D721Med (cell line): ENCODE data around the gene DYNC1H1.
"Not testable (repeated sequence)": the region's sequence is repeated elsewhere in the genome, so short reads cannot be mapped to it uniquely, and the experiment has no call there.

Source experiments
- DNase-seq: peaks from one replicate; pipeline ENCODE4 v3.0.0; 2011; ENCODE audit warnings: low spot score; ENCODE audit not compliant: insufficient read length
- FAIRE-seq: peaks from 2 replicates; lab custom pipeline; 2011; peaks lifted over from hg19 to GRCh38; lab: Jason Lieb, UNC
- CTCF ChIP-seq: IDR thresholded peaks from 2 replicates; pipeline ENCODE4 v1.5.1; 2012; ENCODE audit warnings: mild to moderate bottlenecking, control low read depth; ENCODE audit not compliant: insufficient read depth; ENCODE audit errors: missing control alignments

Gene DYNC1H1

GRCh38 chr14:102077382-102077709, 113.0 kb downstream of the DYNC1H1 start:
- FAIRE-seq, result no peak
- DNase-seq, result no peak
- TF ChIP-seq CTCF, result no peak

DNA sequence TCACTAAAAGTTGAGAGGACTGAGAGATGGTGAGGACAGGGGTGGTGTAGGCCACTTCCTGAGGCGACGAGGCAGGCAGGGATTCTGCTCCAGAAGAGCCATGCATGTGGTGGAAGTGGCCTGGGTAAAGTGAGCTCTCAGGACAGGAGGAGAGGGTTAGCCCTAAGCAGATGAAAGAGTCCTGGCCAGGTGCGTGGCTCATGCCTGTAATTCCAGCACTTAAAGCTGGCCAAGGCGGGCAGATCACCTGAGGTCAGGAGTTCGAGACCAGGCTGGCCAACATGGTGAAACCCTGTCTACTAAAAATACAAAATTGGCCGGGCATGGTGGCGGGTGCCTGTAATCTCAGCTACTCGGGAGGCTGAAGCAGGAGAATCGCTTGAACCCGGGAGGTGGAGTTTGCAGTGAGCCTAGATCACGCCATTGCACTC, 114.0 kb downstream of the DYNC1H1 start:
- FAIRE-seq, DNase-seq: not testable (repeated sequence)

DNA sequence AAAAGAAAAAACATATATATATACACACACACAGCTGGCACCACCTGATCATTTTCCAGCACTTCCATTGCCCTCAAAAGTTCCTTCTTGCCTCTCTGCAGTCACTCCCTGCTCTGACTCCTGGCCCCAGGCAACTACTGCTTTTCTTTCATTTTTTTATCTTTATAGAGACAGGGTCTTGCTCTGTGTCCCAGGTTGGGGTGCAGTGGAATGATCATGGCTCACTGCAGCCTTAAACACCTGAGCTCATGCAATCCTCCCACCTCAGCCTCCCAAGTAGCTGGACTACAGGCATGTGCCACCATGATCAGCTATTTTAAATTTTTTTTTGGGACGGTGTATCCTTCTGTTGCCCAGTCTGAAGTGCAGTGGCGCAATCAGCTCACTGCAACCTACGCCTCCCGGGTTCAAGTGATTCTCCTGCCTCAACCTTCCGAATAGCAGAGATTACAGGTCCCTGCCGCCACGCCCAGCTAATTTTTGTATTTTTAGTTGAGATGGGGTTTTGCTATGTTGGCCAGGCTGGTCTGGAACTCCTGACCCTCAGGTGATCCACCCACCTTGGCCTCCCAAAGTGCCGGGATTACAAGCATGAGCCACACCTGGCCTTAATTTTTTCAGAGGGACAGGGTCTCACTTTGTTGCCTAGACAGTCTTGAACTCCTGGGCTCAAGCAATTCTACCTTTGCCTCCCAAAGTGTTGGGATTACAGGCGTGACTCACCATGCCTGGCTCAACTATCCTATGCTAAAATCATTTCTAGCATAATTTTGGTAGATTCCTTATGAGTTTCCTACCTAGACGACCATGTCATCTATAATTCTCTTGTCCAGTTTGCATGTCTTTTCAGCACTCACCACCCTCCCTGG, 114.7 kb downstream of the DYNC1H1 start:
- DNase-seq, result no peak
- FAIRE-seq, result no peak
- no peak for TF ChIP-seq CTCF

DNA sequence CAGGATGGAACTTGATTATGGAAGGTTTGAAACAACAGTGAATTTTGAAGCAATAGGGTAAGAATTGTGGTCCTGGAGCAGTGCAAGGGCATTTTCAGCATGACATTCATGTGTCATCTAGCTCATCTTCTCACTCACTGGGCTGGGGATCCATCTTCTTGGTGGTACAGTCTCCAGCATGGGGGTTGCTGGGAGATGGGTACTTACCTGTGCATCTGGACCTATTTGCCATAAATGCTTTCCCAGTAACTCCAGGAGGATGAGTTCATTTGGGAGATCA, 115.3 kb downstream of the DYNC1H1 start:
- no peak for FAIRE-seq
- DNase-seq, result no peak
- TF ChIP-seq CTCF, result no peak

DNA sequence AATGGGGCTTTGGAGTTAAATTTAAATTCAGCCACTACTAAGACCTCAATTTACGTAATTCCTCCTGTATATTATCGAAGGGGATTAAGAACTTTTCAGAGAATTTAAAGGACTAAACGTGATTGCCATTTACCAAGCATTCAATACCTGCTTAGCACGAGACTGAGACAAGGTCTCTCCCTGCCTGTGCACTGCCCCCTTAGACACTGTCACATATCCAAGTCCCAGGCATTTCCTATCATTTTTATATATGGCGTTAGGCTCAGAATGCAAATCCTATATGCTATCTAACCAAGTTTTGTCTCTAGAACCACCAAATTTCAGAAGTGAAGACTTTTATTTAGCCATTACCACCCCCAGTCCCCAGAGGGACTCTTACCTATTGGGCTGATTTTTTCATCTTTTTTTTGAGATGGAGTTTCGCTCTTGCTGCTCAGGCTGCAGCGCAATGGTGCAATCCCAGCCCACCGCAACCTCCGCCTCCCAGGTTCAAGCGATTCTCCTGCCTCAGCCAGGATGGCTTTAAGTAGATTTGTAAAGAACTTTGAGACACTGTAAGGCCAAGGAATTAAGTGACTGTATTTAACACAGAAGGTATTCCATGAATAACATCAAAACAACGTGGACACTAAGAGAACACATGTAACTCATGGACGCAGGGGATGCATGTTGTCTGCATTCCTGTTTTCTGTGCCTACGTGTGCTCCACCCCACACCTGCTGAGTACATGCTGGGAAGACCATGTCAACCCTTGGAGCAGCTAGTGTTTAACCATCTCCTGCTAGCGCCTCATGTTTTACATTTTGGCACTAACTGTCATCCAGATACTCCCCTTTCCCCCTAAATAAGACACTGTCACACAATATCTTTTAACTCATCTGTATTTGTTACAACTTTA, 116.1 kb downstream of the DYNC1H1 start:
- no peak for FAIRE-seq

GRCh38 chr14:102081231-102082080, 117.1 kb downstream of the DYNC1H1 start:
- FAIRE-seq, result no peak
- no peak for TF ChIP-seq CTCF

More for the DNA sequence above, 116.1 kb downstream of the DYNC1H1 start:
- no peak for TF ChIP-seq CTCF
- DNase-seq, result no peak

DNA sequence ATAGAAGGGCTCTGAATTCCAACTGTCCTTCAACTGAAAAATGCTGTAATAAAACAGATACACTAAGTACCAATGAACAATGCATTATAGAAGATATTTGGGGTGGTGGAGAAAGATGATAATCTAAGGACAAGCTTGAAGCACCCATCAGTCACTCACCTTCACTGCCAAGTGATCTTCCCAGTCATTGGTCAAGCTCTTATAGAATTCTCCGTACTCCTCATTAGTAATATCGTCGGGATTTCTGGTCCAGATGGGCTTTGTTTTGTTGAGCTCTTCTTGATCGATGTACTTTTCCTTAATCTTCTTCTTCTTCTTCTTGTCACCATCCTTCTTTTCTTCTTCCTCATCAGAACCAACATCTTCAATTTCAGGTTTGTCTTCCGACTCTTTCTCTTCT, 120.1 kb downstream of the DYNC1H1 start:
- not testable (repeated sequence) for DNase-seq, FAIRE-seq

More at GRCh38 chr14:102081231-102082080, 117.1 kb downstream of the DYNC1H1 start:
- DNase-seq, result no peak
